Left ventricle myocardium inferior (tissue), 1 donor: ENCODE data around the gene DEUP1. TPM values are rescaled to one million over a fixed set of nuclear protein-coding genes. Genes with fewer than 3 reads are reported as not detected.

Experiments
- DNase-seq: peaks from one replicate; pipeline ENCODE4 v3.0.0-alpha.2; 2020
- H3K27ac ChIP-seq: fragments of 200-600 bp; replicated peaks from 2 replicates; pipeline ENCODE4 v1.8.0; 2021
- H3K27me3 ChIP-seq: fragments of 200-600 bp; 2 replicates; pipeline ENCODE4 v1.8.0; 2021; ENCODE audit warnings: low read depth
- H3K36me3 ChIP-seq: fragments of 200-600 bp; 2 replicates; pipeline ENCODE4 v1.8.0; 2021
- H3K4me1 ChIP-seq: fragments of 200-600 bp; 2 replicates; pipeline ENCODE4 v1.8.0; 2021
- H3K4me3 ChIP-seq: fragments of 200-600 bp; 2 replicates; pipeline ENCODE4 v1.8.0; 2021; ENCODE audit warnings: mild to moderate bottlenecking, moderate library complexity
- H3K9me3 ChIP-seq: fragments of 200-600 bp; replicated peaks from 2 replicates; pipeline ENCODE4 v1.8.0; 2021
- CTCF ChIP-seq: fragments of 200-600 bp; IDR thresholded peaks from 2 replicates; pipeline ENCODE4 v1.8.0; 2021; ENCODE audit warnings: antibody characterized with exemption, mild to moderate bottlenecking, borderline replicate concordance
- intact Hi-C: fragments of 100-400 bp; cut with micrococcal nuclease; formaldehyde crosslinking; loops from one replicate; pipeline ENCODE4 v1.11.0; 2022
- total RNA-seq: library from RNA; stranded (reverse); fragmentation: NEBNext Ultra II Directional; extraction: Animal tissue kit (Norgen Biotek cat#: 25700); gene quantifications from one replicate; pipeline ENCODE4 v1.2.1, GENCODE V29; 2021
- donor health status: DM: no; HTN: yes; CAD: no; lungs with severe emphysema.

Gene DEUP1
- total RNA-seq, 1 donor from 2014 or later: not detected

- H3K4me1 ChIP-seq: peaks cover 20% of the 10 kb centered on the region
- peak; percentile 38 for TF ChIP-seq CTCF
- no peaks in the 10 kb centered on the region for H3K9me3 ChIP-seq
- H3K4me3 ChIP-seq: no peak overlapping the region
- H3K27me3 ChIP-seq: no peaks in the 10 kb centered on the region
- intact Hi-C loops: loop anchor here (10.0 kb wide), 1 partner anchor 173 kb away; no protein-coding TSS in a partner anchor
- H3K27ac ChIP-seq: no peak overlapping the region
- peaks cover 15% of the 10 kb centered on the region for H3K36me3 ChIP-seq
- DNase-seq: no peak
Observed at GRCh38 chr11:93481696-93482095, 151.2 kb downstream of the DEUP1 start.

- no peak for TF ChIP-seq CTCF
- Histone ChIP-seq H3K27ac (no peak overlapping the region), H3K27me3 (no peaks in the 10 kb centered on the region), H3K4me3 (no peak overlapping the region), H3K4me1 (peaks cover 26% of the 10 kb centered on the region), H3K9me3 (no peaks in the 10 kb centered on the region), H3K36me3 (peaks cover 7% of the 10 kb centered on the region)
- DNase-seq: no peak
- intact Hi-C loops: loop anchor here (10.0 kb wide), 1 partner anchor 172 kb away; no protein-coding TSS in a partner anchor
Observed at GRCh38 chr11:93482556-93482955, 152.0 kb downstream of the DEUP1 start.

GRCh38 chr11:93484716-93485115 lies 154.2 kb downstream of the DEUP1 start:
- no peak overlapping the region for H3K4me3 ChIP-seq
- intact Hi-C loops: loop anchor here (10.0 kb wide), 1 partner anchor 170 kb away; no protein-coding TSS in a partner anchor
- no peaks in the 10 kb centered on the region for H3K27me3 ChIP-seq
- peaks cover 26% of the 10 kb centered on the region for H3K4me1 ChIP-seq
- H3K36me3 ChIP-seq: peaks cover 4% of the 10 kb centered on the region
- no peak for DNase-seq
- TF ChIP-seq CTCF: no peak
- no peak overlapping the region for H3K27ac ChIP-seq
- no peaks in the 10 kb centered on the region for H3K9me3 ChIP-seq

GRCh38 chr11:93485983-93486382 lies 155.4 kb downstream of the DEUP1 start:
- H3K27ac ChIP-seq: no peak overlapping the region
- intact Hi-C loops: loop anchor here (10.0 kb wide), 1 partner anchor 169 kb away; no protein-coding TSS in a partner anchor

GRCh38 chr11:93487032-93487483 lies 156.5 kb downstream of the DEUP1 start:
- Histone ChIP-seq H3K9me3 (no peaks in the 10 kb centered on the region), H3K4me3 (no peak overlapping the region), H3K4me1 (peaks cover 26% of the 10 kb centered on the region), H3K27me3 (no peaks in the 10 kb centered on the region), H3K27ac (no peak overlapping the region), H3K36me3 (peaks cover 4% of the 10 kb centered on the region)
- no peak for DNase-seq
- no peak for TF ChIP-seq CTCF
- intact Hi-C loops: loop anchor here (10.0 kb wide), 1 partner anchor 168 kb away; no protein-coding TSS in a partner anchor

More at GRCh38 chr11:93485983-93486382, 155.4 kb downstream of the DEUP1 start:
- DNase-seq: no peak
- no peak overlapping the region for H3K4me3 ChIP-seq
- no peak for TF ChIP-seq CTCF
- H3K9me3 ChIP-seq: no peaks in the 10 kb centered on the region
- H3K36me3 ChIP-seq: peaks cover 4% of the 10 kb centered on the region
- H3K27me3 ChIP-seq: no peaks in the 10 kb centered on the region
- peaks cover 26% of the 10 kb centered on the region for H3K4me1 ChIP-seq

Other genes with a start within 250 kb of the DEUP1 start
- 7.1 TPM for gene SLC36A4, start 132.8 kb upstream of the DEUP1 start, total RNA-seq
- 57.6 TPM for gene SMCO4, start 212.6 kb downstream of the DEUP1 start, total RNA-seq